Inflammatory macrophage (primary cell): Measurements from ENCODE around the gene FKBP5.
"Not testable (repeated sequence)": the region's sequence is repeated elsewhere in the genome, so short reads cannot be mapped to it uniquely, and the experiment has no call there.

Source experiments
- DNase-seq, 2 donors: peaks; one replicate each; pipeline ENCODE4 v3.0.0-alpha.2; 2020 to 2022

FKBP5 gene

DNA sequence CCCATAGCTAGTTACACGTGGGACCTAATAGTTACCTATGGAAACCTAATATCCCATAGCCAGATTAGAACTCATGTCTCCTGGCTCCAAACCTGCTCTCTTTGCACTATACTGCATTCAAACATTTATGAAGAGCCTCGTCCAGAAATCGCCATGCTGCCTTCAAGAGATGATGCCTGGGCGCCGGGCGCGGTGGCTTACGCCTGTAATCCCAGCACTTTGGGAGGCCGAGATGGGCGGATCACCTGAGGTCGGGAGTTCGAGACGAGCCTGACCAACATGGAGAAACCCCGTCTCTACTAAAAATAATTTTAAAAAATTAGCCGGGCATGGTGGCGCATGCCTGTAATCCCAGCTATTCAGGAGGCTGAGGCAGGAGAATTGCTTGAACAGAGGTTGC, 1.3 kb upstream of the FKBP5 start:
- DNase-seq = not testable (repeated sequence)

DNA sequence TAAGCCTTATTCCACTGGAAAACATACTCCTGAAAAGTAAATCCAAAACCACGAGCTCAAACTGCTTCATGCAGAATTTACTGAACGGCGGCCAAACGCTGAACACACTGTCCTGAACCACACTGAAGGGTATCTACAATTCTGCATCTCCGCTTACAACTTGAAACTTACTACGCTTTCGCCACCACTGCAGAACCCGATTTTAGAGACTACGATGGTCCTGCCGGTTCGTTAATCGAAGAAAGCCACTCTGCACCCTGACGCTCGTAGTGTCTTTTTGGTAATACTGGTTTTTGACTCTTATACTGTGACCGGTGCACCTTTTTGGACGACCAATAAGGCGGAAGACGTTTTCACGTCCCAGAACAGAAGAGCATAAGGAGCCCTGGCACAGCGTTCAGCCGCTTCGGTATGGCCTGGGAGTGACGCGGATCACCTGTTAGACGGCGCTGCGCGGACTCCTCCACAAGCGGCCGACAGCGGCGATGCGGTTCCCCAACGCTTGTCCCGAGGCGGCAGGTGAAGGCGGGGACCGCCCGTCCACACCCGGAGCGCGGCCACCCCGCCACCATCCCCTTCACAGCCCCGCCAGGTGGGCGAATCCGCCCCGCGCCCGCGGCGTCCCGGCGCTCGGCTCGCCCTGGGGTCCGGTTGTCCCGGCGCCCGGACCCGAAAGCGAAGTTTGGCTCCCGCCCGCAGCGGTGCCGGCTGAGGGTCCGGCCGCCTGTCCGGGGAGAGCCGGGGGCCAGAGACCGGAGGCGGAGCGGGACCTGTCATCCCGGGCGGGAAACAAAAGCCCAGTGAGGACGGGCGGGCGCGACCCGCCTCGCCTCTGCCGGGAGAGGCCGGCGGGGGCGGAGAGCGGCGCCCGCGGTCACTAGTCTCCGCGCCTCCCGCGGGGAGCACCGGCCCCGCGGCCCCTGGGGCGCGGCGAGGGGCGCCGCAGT, 784 bp downstream of the FKBP5 start:
- DNase-seq = peak; percentile 30 to 50

DNA sequence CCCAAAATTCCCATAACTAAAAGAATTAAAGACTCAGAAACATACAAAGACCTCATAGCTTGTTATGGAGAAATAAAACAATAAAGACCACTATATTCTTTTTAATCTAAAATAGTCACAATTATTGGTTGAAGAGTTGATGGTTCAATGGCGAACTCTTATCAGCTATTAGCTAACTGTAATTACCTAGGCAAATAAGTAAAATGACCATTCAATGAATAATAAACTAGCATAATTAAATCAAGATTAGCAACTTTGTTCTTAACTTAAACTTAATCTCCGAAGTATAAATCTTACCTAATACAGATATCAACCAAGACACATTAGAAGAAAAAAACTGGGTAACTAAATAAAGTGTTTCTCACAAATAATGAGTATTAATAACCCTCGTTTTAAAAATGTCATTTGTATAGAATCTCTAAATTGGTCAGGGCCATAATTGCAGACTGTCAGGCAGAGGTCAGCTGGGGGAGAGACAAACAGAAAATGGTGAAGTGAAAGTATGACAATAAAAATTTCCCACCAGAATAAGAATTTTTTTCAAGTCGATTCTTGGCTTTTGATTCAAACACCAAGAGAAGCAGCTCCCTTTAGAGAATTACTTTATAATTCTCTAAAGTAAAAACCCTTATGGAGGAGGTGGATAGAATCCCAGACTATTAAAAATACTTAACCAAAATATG, 1.7 kb downstream of the FKBP5 start:
- peak; percentile 34 to 40 for DNase-seq

DNA sequence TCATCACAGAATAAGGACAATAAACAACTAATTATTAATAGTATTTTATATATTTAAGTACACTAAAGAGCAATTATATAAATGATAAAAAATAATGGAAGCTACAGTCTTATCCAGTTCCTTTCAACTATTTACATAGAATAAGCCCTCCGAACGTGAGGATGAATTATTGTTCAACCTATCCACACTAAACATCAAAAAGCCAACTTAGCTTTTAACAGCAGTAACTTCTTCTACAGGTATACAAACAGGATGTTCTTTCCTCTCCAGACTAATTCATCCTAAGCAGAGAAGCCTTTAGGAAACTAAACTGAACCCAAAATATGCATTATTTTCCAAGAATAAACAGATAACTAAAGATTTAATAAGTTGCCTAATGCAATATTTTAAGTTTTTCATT, 2.3 kb downstream of the FKBP5 start:
- DNase-seq = no peak

DNA sequence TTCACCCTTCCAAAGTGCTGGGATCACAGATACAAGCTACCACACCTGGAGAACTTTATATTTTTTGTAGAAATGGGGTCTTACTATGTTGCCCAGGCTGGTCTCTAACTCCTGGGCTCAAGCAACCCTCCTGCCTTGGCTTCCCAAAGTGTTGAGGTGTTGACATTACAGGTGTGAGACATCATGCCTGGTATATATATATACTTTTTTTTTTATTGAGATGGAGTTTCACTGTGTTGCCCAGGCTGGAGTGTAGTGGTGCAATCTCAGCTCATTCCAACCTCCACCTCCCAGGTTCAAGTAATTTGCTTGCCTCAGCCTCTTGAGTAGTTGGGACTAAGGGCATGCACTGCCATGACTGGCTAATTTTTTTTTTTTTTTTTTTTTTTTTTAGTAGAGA, 5.4 kb downstream of the FKBP5 start:
- DNase-seq = no peak

DNA sequence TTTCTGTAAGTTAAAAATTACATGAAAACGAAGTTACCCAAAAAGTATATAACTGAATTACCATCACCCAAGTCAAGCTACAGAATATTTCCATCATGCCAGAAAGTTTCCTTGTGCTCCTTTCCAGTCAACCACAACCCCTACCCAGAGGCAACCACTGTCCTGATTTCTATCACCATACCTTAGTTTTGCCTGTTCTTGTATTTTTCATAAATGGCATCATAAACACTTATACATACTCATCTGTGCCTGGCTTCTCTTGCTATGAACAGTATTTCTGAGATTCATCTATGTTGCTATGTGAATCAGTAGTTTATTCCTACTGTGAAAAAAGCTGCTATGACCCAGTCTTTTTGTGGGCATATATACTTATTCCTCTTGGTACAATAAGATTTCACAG, 7.4 kb downstream of the FKBP5 start:
- DNase-seq = no peak

DNA sequence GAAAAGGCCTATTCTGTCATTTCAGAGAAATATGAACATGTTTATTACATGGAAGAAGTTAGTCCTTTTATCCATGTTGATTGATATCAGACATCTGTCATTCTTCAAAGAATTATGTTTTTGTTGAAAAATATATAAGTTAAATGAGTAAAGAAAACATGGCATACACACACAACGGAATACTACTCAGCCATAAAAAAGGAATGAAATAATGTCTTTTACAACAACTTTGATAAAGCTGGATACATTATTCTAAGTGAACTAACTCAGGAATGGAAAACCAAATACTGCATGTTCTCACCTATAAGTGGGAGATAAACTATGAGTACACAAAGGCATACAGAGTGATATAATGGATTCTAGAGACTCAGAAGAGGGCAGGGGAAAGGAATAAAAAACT, 9.3 kb downstream of the FKBP5 start:
- no peak for DNase-seq

DNA sequence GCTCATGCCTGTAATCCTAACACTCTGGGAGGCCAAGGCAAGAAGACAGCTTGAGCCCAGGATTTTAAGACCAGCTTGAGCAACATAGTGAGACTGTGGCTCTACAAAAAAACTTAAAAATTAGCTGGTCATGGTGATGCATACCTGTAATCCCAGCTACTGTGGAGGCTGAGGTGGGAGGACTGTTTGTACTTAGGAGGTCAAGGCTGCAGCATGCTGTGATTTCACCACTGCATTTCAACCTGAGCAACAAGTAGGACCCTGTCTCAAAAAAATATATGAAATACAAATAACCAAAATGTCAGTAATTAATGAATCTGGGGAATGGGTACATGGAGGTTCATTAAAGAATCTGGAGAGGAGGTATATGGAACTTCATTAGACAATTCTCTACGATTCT, 9.9 kb downstream of the FKBP5 start:
- DNase-seq = no peak

DNA sequence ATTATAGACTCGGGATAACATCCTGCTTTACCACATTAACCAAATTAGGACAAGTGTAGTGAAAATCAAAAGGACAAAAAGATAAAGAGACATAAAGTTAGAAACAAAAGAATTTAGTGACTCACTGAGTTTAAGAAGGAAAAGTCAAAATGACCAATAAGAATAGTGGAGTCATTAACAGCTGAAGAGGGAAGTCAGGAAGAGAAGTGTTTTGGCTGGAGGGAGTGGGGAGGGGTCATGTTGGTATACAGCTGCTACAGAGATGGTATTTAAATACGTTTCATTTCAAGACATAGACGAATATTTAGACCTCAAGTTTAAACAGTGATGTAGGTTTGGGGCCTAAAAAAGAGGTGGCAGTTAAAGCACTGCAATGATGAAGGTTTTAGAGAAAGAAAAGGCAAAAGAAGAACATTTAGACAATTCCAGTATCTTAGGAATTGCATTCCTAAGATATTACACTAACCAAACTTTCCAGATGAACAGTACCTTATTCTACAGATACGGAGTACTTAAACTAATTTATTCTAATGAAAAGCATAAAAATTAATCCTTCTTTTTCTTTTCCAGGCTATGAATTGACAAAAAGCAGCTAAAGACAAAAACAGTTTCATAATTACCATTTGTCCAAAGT, 10.6 kb downstream of the FKBP5 start:
- no peak for DNase-seq

DNA sequence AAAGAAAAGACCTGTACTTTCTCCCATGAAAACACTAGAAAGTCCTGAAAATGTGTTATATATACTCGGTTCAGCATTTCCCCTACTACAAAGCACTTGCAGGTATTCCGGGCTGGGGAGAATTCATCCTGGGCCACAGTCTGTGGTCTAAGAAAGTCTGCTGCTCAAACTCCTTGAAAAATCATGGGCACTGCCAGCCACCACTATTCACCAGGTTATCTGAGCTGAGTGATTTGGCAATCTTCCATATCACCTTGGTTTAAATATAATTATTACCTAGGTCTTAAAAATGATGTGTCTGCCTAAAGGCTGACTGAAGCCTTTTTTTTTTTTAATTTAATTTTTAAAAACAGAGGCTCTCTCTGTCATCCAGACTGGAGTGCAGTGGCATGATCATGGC, 11.3 kb downstream of the FKBP5 start:
- DNase-seq = no peak

DNA sequence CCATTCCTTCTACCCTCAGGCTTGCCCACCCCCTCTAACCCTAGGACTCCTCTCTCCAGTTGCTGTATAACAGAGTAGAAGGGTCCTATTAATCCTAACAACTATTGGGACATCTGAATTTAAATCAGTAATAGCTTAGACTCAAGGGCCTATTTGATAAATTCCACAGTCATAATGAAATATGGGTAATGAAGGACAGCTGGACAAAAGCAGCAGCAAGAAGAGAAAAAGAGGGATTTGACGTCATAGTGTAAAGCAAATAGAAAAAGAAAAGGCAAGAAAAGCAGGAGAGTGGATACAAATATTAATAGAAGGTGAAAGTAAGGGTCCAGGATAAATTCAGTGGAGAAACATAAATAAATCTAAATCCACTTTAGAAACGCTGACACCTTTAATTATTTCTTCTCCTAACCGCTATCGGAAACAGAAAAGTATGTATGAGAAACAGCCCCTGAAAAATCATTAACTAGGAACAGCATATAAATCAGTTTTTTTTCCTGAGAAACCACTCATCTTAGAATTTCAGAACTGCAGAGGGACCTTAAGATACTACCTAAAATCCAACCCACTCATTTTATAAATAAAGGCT, 12.8 kb downstream of the FKBP5 start:
- DNase-seq = no peak

DNA sequence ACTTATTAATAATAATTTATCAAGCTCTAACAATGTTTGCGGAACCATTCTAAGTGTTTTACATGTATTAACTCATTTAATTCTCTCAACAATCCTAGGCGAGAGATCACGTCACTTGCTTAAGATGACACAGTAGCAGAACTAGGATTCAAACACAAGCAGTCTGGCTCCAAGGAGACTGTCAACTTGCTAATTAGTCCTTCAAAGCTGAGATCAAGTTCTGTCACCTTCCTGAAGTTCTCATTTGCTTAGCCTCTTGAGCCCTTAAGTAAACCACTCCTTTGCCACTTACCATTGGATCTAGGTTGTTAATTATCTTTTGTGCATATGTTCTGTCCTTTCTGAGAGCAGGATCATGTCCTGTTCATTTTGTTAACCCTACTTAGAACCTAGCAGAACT, 14.1 kb downstream of the FKBP5 start:
- DNase-seq = no peak

DNA sequence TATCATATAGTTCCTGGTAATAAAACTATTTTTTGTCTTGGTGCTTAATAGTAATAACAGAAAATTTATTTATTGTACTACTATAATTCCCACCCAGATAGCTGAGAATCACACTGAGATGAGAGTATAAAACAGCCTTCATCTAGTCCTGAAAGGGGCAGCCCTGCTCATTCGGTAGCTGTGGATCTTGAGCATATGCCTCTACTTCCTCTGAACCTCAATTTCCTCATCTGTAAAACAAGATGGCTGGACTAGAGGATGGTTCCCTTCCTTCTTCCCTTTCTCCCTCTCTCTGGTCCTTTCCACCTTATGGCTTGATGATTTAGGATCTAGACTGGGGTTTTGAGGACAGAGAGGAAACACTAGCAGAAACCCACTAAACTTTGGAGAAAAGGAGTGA, 15.0 kb downstream of the FKBP5 start:
- DNase-seq = peak; percentile 14 to 26

DNA sequence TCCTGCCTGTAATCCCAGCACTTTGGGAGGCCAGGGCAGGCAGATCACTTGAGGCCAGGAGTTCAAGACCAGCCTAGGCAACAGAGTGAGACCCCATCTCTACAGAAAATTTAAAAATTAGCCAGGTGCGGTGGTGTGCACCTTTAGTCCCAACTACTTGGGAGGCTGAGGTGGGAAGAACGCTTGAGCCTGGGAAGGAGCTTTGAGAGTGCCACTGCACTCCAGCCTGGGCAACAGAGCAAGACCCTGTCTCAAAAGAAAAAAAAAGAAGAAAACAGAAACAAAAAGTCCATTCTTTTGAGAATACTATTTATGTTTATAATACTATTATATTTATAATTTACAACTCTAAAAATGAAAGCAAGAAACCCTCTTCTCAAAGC, 15.4 kb downstream of the FKBP5 start:
- not testable (repeated sequence) for DNase-seq

DNA sequence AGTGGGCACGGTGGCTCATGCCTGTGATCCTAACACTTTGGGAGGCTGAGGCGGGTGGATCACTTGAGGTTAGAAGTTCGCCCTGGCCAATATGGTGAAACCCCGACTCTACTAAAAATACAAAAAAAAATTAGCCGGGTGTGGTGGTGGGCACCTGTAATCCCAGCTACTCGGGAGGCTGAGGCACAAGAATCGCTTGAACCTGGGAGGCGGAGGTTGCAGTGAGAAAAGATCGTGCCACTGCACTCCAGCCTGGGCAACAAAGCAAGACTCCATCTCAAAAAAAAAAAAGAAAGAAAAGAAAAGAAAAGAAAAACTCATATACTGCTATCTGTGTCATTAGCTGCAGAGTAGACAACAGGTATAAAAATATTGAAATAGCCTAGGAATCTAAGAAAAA, 18.3 kb downstream of the FKBP5 start:
- not testable (repeated sequence) for DNase-seq

DNA sequence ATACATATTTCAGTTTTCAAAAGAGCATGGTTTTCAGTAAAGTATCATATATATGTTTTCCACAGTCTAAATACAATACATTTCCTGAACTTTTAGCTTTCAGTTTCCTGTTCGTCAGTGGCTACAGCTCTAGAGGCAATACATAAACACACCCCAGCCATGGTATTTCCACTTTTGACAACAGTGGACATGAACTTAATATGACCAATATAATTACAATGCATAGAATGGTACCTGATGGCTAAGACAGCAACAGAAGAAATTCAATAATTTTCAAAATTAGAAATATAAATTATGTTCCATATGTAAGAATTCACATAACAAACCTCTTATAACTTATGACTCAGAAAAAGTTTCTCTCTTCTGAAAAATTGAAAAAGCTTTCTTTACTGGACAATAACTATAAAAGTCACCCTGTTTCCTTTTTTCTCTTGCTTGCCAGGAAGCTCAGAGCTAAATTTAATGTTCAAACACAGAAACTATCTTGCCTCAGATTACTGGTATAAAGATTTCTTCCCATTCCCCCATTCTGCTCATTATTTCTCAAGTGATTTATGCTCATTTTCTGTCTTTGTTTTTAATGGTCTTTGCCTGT, 19.2 kb downstream of the FKBP5 start:
- DNase-seq = peak; percentile 18 to 38

DNA sequence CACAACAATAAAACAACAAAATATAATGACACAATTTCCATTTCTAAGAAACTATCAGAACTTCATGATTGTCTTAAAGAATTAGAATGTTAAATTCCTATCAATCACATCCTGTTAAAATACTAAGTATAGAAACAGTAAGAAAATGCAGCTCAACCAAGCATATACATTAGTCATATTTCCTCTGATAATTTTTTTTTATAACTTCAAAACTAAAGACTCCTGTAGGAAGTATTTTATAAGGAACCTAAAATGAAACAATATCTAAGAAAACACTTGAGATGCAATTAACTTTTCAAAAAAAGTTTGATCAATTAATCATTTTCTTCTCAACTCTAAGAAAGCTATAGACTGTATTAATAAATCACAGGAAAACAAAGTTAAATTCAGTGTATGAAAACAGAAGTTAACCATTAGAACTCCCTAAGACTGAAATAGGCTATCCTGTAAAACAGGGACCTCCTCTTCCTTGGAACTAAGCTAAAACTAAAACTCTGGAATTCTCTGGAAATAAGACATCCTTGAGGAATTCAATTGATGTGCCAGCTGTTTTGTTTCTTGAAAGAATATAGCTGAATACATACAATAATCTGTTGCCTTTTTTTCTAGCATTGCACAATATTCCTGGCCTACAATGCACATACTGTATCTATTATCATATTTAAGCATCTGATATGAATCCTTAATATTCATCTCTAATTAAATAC, 19.8 kb downstream of the FKBP5 start:
- DNase-seq = peak in 1 of 2 donors; percentile 9

DNA sequence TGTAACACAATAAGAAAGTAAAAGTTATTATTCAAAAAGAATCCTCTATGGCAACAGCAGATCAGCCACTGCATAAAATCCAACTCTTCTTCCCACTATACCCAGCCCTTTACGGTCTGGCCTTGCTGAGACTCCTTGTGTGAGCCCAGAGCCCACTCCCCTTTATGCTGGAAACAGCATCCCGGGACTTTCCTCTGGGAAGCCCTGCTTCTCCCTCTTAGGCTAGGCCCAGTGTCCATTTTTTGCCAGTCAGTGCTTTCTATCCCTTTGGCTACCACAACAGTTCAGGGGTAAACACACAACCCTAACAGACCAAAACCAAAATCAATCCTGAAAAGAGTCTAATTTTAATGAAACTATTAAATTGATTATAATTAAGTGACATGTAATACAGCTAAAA, 20.6 kb downstream of the FKBP5 start:
- DNase-seq = no peak

DNA sequence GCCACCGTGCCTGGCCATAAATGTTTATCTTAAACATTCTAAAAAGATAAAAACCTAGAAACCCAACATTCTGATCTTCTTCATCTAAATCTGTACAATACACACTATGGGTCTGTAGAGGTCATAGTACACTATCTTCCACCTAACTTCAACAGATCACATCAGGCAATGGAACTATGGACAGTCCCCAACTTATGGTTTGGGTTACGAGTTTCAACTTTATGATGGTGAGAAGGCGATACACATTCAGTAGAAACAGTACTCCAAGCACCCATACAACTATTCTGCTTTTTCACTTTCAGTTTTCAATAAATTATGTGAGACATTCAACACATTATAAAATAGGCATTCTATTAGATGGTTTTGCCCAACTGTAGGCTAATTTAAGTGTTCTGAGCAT, 23.1 kb downstream of the FKBP5 start:
- no peak for DNase-seq

DNA sequence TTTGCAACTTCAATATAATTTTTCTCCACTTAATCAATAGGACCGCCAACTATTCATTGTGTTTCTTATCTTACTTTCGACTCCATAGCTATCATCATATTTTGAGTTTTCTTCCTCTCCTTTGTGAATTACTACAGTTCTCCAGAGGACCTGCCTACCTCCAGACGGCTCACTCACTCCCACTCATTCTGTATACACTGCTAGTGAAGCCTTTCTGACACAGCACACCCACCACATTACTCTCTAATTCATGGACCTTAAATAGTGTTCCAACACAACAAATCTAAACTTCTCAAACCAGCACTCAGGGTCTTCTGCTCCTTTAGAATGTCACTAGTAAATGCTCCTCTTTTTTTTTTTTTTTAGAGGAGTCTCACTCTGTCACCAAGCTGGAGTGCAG, 23.8 kb downstream of the FKBP5 start:
- DNase-seq = peak in 1 of 2 donors; percentile 32

DNA sequence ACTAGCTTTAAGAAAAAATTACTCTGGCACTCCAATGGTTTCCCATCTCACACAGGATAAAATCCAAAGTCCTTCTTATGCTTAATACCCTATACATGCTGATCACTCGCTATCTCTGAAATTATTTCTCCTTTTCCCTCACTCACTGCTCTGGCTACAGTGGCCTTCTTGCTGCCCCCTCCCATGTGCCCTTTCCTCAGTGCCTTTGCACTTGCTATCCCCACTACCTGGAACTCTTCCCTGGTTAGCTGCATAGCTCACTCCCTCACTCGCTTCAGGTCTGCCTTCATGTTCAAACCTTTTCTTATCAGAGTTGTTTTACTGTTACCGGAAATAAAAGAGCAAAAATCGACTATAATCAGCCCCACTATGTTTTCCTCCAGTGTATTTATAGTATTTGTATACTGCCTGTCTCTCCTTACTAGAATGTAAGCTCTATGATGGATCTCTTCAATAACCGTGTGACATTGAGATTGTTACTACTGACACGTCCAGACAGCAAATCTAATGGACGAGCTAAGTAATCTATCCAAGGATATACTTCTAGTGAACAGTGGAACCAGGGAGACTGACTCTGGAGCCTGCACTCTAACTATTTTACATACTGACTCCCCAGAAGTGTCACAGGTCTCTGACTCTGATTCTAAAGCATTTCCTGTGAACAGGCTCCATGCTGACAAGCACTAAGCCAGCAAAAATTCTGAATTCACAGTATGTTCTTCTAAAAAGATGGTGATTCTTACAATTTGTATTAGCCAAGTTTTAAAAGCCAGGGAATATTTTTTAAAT, 25.1 kb downstream of the FKBP5 start:
- no peak for DNase-seq
